IMR-90 (cell line): ENCODE measurements around the gene GPER1. TPM values are rescaled to one million over a fixed set of nuclear protein-coding genes. Genes with fewer than 3 reads are reported as not detected.
A peak's percentile ranks its signal among the peaks of the same experiment; 100 is the strongest.

Source experiments
- ATAC-seq: fragments of 200-7000 bp; cut with Tn5 transposase; 2 replicates; pipeline ENCODE4 v1.9.1; 2020; ENCODE audit warnings: low read depth, mild to moderate bottlenecking, moderate library complexity
- BruUV-seq: library from RNA; stranded (reverse); fragments of 400-500 nt; replicated peaks from 2 replicates; lab custom pipeline; 2021; lab: Mats Ljungman, UMichigan
- CTCF ChIA-PET: fragments of 300-600 bp; formaldehyde crosslinking; extraction: SDS; loops from one replicate; lab custom pipeline; 2021; ENCODE audit warnings: antibody characterized with exemption; lab: Yijun Ruan, JAX
- POLR2A ChIA-PET: fragments of 300-600 bp; sonication (Branson Sonifier 250); formaldehyde crosslinking; loops from one replicate; lab custom pipeline; 2022; ENCODE audit warnings: antibody characterized with exemption; ENCODE audit not compliant: unreplicated experiment; lab: Charles Lee
- DNase-seq: peaks from one replicate; pipeline ENCODE4 v3.0.0; 2013
- H2AFZ ChIP-seq: replicated peaks from 2 replicates; pipeline ENCODE3; 2013; ENCODE audit warnings: low read length, mild to moderate bottlenecking; ENCODE audit not compliant: poor library complexity
- H2AK5ac ChIP-seq: 2 replicates; pipeline ENCODE4 v1.6.1; 2013; ENCODE audit warnings: low read depth, low read length, inconsistent platforms
- H2AK9ac ChIP-seq: replicated peaks from 2 replicates; pipeline ENCODE3; 2013; ENCODE audit warnings: mild to moderate bottlenecking, low read depth, low read length, moderate library complexity; ENCODE audit not compliant: poor library complexity
- H2BK120ac ChIP-seq: 2 replicates; pipeline ENCODE4 v1.6.1; 2013; ENCODE audit warnings: low read depth, low read length, inconsistent platforms
- H2BK15ac ChIP-seq: 3 replicates; pipeline ENCODE4 v1.6.1; 2013; ENCODE audit warnings: low read depth, low read length, inconsistent platforms
- H2BK20ac ChIP-seq: 2 replicates; pipeline ENCODE4 v1.6.1; 2013; ENCODE audit warnings: low read depth, mild to moderate bottlenecking, inconsistent platforms, low read length, moderate library complexity
- H2BK5ac ChIP-seq: 2 replicates; pipeline ENCODE4 v1.6.1; 2013; ENCODE audit warnings: mild to moderate bottlenecking, low read depth, low read length, inconsistent platforms; ENCODE audit not compliant: poor library complexity, severe bottlenecking
- H3K14ac ChIP-seq: replicated peaks from 2 replicates; pipeline ENCODE4 v1.6.1; 2013; ENCODE audit warnings: low read depth, low read length, inconsistent platforms
- H3K18ac ChIP-seq: 2 replicates; pipeline ENCODE4 v1.6.1; 2013; ENCODE audit warnings: low read depth, low read length, control low read depth
- H3K23ac ChIP-seq: 2 replicates; pipeline ENCODE4 v1.6.1; 2013; ENCODE audit warnings: low read depth, low read length, inconsistent platforms
- H3K27ac ChIP-seq: 2 replicates; pipeline ENCODE4 v1.5.1; 2013; ENCODE audit warnings: mild to moderate bottlenecking, control low read depth, low read length; ENCODE audit not compliant: insufficient read depth
- H3K27me3 ChIP-seq: 2 replicates; pipeline ENCODE4 v1.6.1; 2013; ENCODE audit warnings: low read length; ENCODE audit not compliant: control insufficient read depth, insufficient read depth
- H3K36me3 ChIP-seq: 2 replicates; pipeline ENCODE4 v1.6.1; 2013; ENCODE audit warnings: low read length, mixed read lengths; ENCODE audit not compliant: control insufficient read depth, insufficient read depth
- H3K4ac ChIP-seq: 2 replicates; pipeline ENCODE4 v1.6.1; 2013; ENCODE audit warnings: low read depth, low read length, inconsistent platforms
- H3K4me1 ChIP-seq: 2 replicates; pipeline ENCODE4 v1.6.1; 2013; ENCODE audit warnings: low read length, mixed read lengths; ENCODE audit not compliant: control insufficient read depth, insufficient read depth
- H3K4me2 ChIP-seq: 2 replicates; pipeline ENCODE4 v1.6.1; 2013; ENCODE audit warnings: low read depth, mild to moderate bottlenecking, control low read depth, low read length, moderate library complexity
- H3K4me3 ChIP-seq: 2 replicates; pipeline ENCODE4 v1.5.1; 2013; ENCODE audit warnings: low read depth, mild to moderate bottlenecking, control low read depth, low read length, moderate library complexity; ENCODE audit not compliant: insufficient read depth
- H3K56ac ChIP-seq: 2 replicates; pipeline ENCODE4 v1.6.1; 2013; ENCODE audit warnings: low read length, inconsistent platforms; ENCODE audit not compliant: insufficient read depth; ENCODE audit errors: extremely low read depth
- H3K79me1 ChIP-seq, 2 experiments: 2 replicates each; pipeline ENCODE4 v1.6.1; 2013; ENCODE audit warnings: low read length in 2 of 2, inconsistent platforms in 1 of 2, low read depth in 1 of 2
- H3K9ac ChIP-seq: 2 replicates; pipeline ENCODE4 v1.6.1; 2013; ENCODE audit warnings: low read depth, low read length, control low read depth
- H3K9me1 ChIP-seq: 2 replicates; pipeline ENCODE4 v1.6.1; 2013; ENCODE audit warnings: low read length, inconsistent platforms; ENCODE audit not compliant: insufficient read depth
- H3K9me3 ChIP-seq: 2 replicates; pipeline ENCODE4 v1.6.1; 2013; ENCODE audit warnings: low read length; ENCODE audit not compliant: control insufficient read depth, insufficient read depth
- H4K20me1 ChIP-seq: 2 replicates; pipeline ENCODE4 v1.6.1; 2013; ENCODE audit warnings: low read length, inconsistent platforms; ENCODE audit not compliant: insufficient read depth
- H4K5ac ChIP-seq: 2 replicates; pipeline ENCODE4 v1.6.1; 2013; ENCODE audit warnings: mild to moderate bottlenecking, low read depth, low read length, control low read depth
- H4K8ac ChIP-seq, 2 experiments: 2 replicates each; pipeline ENCODE4 v1.6.1; 2013; ENCODE audit warnings: low read depth in 2 of 2, low read length in 2 of 2, control low read depth in 1 of 2, inconsistent platforms in 1 of 2
- H4K91ac ChIP-seq: 2 replicates; pipeline ENCODE4 v1.6.1; 2013; ENCODE audit warnings: low read depth, low read length, inconsistent platforms; ENCODE audit not compliant: insufficient read depth
- BHLHE40 ChIP-seq: fragments of 150-350 bp; IDR thresholded peaks from 2 replicates; pipeline ENCODE4 v1.6.1; 2016; ENCODE audit warnings: mild to moderate bottlenecking, low read depth, low read length
- FOS ChIP-seq: fragments of 150-350 bp; IDR thresholded peaks from 2 replicates; pipeline ENCODE4 v1.6.1; 2016; ENCODE audit warnings: low read depth, low read length
- WGBS, 2 experiments: methylation state at CpG; one replicate each; pipeline versions ENCODE4 v1.1.5 to v1.1.7; 2013; ENCODE audit warnings: missing lambda C conversion rate in 2 of 2; ENCODE audit not compliant: insufficient read length in 1 of 2; ENCODE audit errors: extremely low coverage in 2 of 2; 5-methylcytosine and 5-hydroxymethylcytosine counted together
- dilution Hi-C: fragments of 300-500 bp; cut with HindIII; formaldehyde crosslinking; loops from one replicate; pipeline ENCODE4 v1.14.3; 2018; ENCODE audit warnings: low sequenced_read_pairs; ENCODE audit not compliant: unreplicated experiment
- in situ Hi-C: fragments of 300-500 bp; cut with MboI; formaldehyde crosslinking; loops from 3 replicates; pipeline ENCODE4 v1.14.3; 2019; ENCODE audit warnings: low sequenced_read_pairs, inconsistent platforms, mixed read lengths
- intact Hi-C: fragments of 100-400 bp; cut with micrococcal nuclease; formaldehyde crosslinking; loops from 2 replicates; pipeline ENCODE4 v1.10.0; 2022
- polyA plus RNA-seq, 3 experiments: library from polyadenylated mRNA; depleted of rRNA; stranded (reverse); fragments of >200 nt; gene quantifications; 2 replicates each; pipeline ENCODE4 v1.2.3, GENCODE V29; 2012; ENCODE audit warnings: low replicate concordance in 1 of 3
- total RNA-seq: library from RNA; depleted of rRNA; stranded (reverse); fragments of >200 nt; gene quantifications from 2 replicates; pipeline ENCODE4 v1.2.3, GENCODE V29; 2012
- TF ChIP-seq, protein P1 (sequence below): fragments of 150-350 bp; IDR thresholded peaks from 2 replicates; pipeline ENCODE4 v1.6.1; 2016; ENCODE audit warnings: low read depth, mild to moderate bottlenecking, low read length, moderate library complexity, borderline replicate concordance

GPER1 gene
- total and polyA plus RNA-seq, 2 of the 4 experiments (the other 2 are of a cell fraction), result 2.0 to 5.8 TPM

DNA sequence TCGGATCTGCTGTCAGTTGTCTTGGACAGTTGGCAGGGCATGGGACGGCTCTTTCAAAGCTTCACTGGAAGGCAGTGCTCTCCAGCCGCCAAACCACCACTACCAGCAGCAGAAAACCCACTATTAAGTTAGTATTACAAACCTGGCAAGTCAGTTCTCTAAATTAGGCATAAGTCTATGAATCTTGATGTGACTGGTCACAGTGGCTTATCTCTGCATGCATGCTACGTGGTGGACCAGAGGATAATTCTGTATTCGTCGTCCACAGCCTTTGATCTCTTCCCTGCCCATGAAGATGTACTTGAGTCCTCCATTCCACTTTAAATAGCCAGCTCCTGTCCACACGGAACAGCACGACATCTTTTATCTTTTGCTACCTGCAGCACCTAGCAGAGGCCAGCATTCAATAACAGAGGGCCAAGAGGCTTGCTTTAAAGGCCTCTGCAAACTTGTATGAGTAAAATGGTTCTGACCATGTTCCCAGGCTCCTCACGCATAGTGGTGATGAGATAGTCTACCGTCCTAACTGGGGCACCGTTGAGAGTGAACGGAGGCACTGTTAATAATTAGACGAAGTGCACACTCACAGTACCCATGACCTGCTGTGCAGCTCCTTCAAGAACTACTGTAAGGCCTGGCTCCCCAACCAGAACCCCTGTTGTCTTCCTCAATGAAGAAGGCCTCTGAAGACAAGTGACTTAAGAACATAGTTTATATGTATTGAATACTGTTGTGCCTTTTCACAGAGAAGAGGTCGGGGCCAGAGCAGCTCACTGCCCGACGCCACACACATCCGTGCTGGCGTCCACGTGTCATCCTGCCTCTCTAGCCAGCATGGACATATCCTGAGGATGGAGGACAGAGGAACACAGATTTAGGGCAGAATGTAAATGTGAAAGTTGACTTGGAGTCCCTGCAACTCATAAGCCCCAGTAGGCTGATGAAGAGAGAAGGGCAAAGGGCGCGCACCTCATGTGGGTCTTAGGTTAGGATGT lies 42.5 kb upstream of the GPER1 start:
- CTCF ChIA-PET, result interaction anchor here (0.6 to 1.1 kb wide), 3 partner anchors 9 to 52 kb away, joined by 3 to 4 read pairs (median 4); no protein-coding TSS in a partner anchor
- intact Hi-C loops, result loop anchor here (10.0 kb wide), 1 partner anchor 141 kb away; no protein-coding TSS in a partner anchor
- DNase-seq (no peak), ATAC-seq (no peak)
- H3K9ac ChIP-seq, result peak overlapping the region; percentile 66
- no peak overlapping the region for H3K56ac ChIP-seq
- H3K27me3 ChIP-seq, result no peaks in the 10 kb centered on the region
- H3K4me1 ChIP-seq, result peaks cover 17% of the 10 kb centered on the region
- H3K36me3 ChIP-seq, result no peaks in the 10 kb centered on the region
- no peak overlapping the region for H4K91ac ChIP-seq
- H3K4ac ChIP-seq, result no peak overlapping the region
- H3K14ac ChIP-seq, result no peak overlapping the region
- H3K9me1 ChIP-seq, result peaks cover 3% of the 10 kb centered on the region; the same call in 1 of the 2 replicates
- H2BK15ac ChIP-seq, result no peak overlapping the region
- H3K4me3 ChIP-seq, result peak overlapping the region; percentile 54
- H2BK120ac ChIP-seq, result no peak overlapping the region
- H2AK9ac ChIP-seq, result peak overlapping the region; percentile 84
- H2BK5ac ChIP-seq, result no peak overlapping the region
- dilution Hi-C loops, result no loop called here
- WGBS, 2 experiments, result 93% methylated on average over 3 of the region's 21 CpGs; no CpG with 5 or more reads in 1 of the 2 experiments
- no peak overlapping the region for H3K23ac ChIP-seq
- H3K79me1 ChIP-seq, result peaks cover 10 to 36% of the 10 kb centered on the region in 2 experiments; a peak in 3 of 4 replicates
- no peaks in the 10 kb centered on the region for H3K9me3 ChIP-seq
- no TSS peak for BruUV-seq
- in situ Hi-C loops, result no loop called here
- H2AK5ac ChIP-seq, result peak overlapping the region; percentile 13; the same call in 1 of the 2 replicates
- H2AFZ ChIP-seq, result peak overlapping the region; percentile 87
- H4K5ac ChIP-seq, result no peak overlapping the region
- no peak overlapping the region for H4K8ac ChIP-seq
- H3K27ac ChIP-seq, result no peak overlapping the region
- H4K20me1 ChIP-seq, result peaks cover 24% of the 10 kb centered on the region; the same call in 1 of the 2 replicates
- no peak overlapping the region for H3K18ac ChIP-seq
- no peak for TF ChIP-seq FOS
- TF ChIP-seq, protein P1, sequence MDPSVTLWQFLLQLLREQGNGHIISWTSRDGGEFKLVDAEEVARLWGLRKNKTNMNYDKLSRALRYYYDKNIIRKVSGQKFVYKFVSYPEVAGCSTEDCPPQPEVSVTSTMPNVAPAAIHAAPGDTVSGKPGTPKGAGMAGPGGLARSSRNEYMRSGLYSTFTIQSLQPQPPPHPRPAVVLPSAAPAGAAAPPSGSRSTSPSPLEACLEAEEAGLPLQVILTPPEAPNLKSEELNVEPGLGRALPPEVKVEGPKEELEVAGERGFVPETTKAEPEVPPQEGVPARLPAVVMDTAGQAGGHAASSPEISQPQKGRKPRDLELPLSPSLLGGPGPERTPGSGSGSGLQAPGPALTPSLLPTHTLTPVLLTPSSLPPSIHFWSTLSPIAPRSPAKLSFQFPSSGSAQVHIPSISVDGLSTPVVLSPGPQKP, result no peak
- TF ChIP-seq BHLHE40, result no peak
- POLR2A ChIA-PET, result no interaction called here
- H2BK20ac ChIP-seq, result no peak overlapping the region
- H3K4me2 ChIP-seq, result peak overlapping the region; percentile 81
